ENCODE measurements around the gene HDGF. TPM values are rescaled to one million over a fixed set of nuclear protein-coding genes. Genes with fewer than 3 reads are reported as not detected.

The HDGF gene
- total RNA-seq, 6 experiments from 2014 or later, result 229 to 324 (median 315) TPM

- Mint-ChIP-seq H3K27ac (peak overlapping the region; percentile 80), H3K9me3 (no peaks in the 10 kb centered on the region), H3K4me3 (peak overlapping the region; percentile 84), H3K4me1 (ENCODE audit: low read depth) (peaks cover 88% of the 10 kb centered on the region), H3K36me3 (ENCODE audit: low read depth) (no peaks in the 10 kb centered on the region), H3K27me3 (ENCODE audit: insufficient read depth) (peaks cover 7% of the 10 kb centered on the region)
- DNase-seq, result no peak
- no peak for TF ChIP-seq CTCF (IDR thresholded peaks at IDR 0.05)
Observed at GRCh38 chr1:156706657-156707416, 44.6 kb downstream of the HDGF start.

GRCh38 chr1:156705918-156706656, 45.4 kb downstream of the HDGF start:
- Mint-ChIP-seq H3K4me1 (ENCODE audit: low read depth) (peaks cover 80% of the 10 kb centered on the region), H3K27me3 (ENCODE audit: insufficient read depth) (peaks cover 7% of the 10 kb centered on the region), H3K27ac (peak overlapping the region; percentile 80), H3K36me3 (ENCODE audit: low read depth) (no peaks in the 10 kb centered on the region), H3K4me3 (peak overlapping the region; percentile 84), H3K9me3 (no peaks in the 10 kb centered on the region)
- peak; percentile 97 for TF ChIP-seq CTCF (IDR thresholded peaks at IDR 0.05)
- no peak for DNase-seq

GRCh38 chr1:156705321-156705917, 46.1 kb downstream of the HDGF start, which contains the start of gene CRABP2:
TSS of gene CRABP2 (minus strand) at chr1:156705583. CDS start at chr1:156705446, 137 bp downstream.
- DNase-seq, result no peak
- TF ChIP-seq CTCF (IDR thresholded peaks at IDR 0.05), result no peak
- Mint-ChIP-seq H3K27ac (peak within 1 kb of the TSS; percentile 80), H3K27me3 (ENCODE audit: insufficient read depth) (peaks cover 7% of the 10 kb centered on the region), H3K36me3 (ENCODE audit: low read depth) (no peaks in the 10 kb centered on the region), H3K4me1 (ENCODE audit: low read depth) (peaks cover 73% of the 10 kb centered on the region), H3K4me3 (peak within 1 kb of the TSS; percentile 84), H3K9me3 (no peaks in the 10 kb centered on the region)

- TF ChIP-seq CTCF (IDR thresholded peaks at IDR 0.05), result no peak
Observed at GRCh38 chr1:156704930-156705320, 46.5 kb downstream of the HDGF start.

GRCh38 chr1:156704166-156704711, 47.2 kb downstream of the HDGF start:
- TF ChIP-seq CTCF (IDR thresholded peaks at IDR 0.05), result no peak
- H3K4me1 Mint-ChIP-seq (ENCODE audit: low read depth), result peaks cover 62% of the 10 kb centered on the region
- no peak overlapping the region; the same call in 1 of the 2 replicates for H3K27ac Mint-ChIP-seq
- peaks cover 10% of the 10 kb centered on the region for H3K27me3 Mint-ChIP-seq (ENCODE audit: insufficient read depth)
- no peaks in the 10 kb centered on the region for H3K9me3 Mint-ChIP-seq
- no peak for DNase-seq
- peak overlapping the region; percentile 84 for H3K4me3 Mint-ChIP-seq
- H3K36me3 Mint-ChIP-seq (ENCODE audit: low read depth), result no peaks in the 10 kb centered on the region

More at GRCh38 chr1:156704930-156705320, 46.5 kb downstream of the HDGF start:
- peak; percentile 68 for DNase-seq
- Mint-ChIP-seq H3K27ac (peak overlapping the region; percentile 75), H3K4me3 (peak overlapping the region; percentile 84), H3K27me3 (ENCODE audit: insufficient read depth) (peaks cover 7% of the 10 kb centered on the region), H3K36me3 (ENCODE audit: low read depth) (no peaks in the 10 kb centered on the region), H3K4me1 (ENCODE audit: low read depth) (peaks cover 68% of the 10 kb centered on the region), H3K9me3 (no peaks in the 10 kb centered on the region)

Data from HFFc6 (cell line).